HUDEP-2 (cell line): ENCODE measurements around the gene CHID1.

Experiments used
- DNase-seq, 76 experiments: peaks; one replicate each; lab custom pipeline; 2025; ENCODE audit not compliant: unreplicated experiment in 76 of 76; lab: John Stamatoyannopoulos, UW

Gene CHID1

DNA sequence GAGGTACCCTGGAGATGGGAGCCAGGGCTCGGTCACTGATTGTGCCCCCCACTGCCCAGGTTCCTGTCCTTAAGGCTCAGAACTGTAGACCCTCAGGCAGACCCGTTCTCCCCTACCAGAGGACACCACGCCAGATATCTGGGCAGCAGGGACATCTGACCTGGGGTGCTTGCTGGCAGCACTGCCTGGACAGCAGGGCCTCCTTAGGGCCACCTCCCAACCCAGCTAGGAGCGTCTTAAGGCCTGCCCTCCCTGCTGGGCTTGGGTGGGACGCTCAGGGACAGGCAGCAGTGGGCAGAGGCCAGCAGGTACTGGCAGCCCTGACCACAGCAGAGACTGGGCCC lies 71.4 kb downstream of the CHID1 start:
- no peak for DNase-seq

DNA sequence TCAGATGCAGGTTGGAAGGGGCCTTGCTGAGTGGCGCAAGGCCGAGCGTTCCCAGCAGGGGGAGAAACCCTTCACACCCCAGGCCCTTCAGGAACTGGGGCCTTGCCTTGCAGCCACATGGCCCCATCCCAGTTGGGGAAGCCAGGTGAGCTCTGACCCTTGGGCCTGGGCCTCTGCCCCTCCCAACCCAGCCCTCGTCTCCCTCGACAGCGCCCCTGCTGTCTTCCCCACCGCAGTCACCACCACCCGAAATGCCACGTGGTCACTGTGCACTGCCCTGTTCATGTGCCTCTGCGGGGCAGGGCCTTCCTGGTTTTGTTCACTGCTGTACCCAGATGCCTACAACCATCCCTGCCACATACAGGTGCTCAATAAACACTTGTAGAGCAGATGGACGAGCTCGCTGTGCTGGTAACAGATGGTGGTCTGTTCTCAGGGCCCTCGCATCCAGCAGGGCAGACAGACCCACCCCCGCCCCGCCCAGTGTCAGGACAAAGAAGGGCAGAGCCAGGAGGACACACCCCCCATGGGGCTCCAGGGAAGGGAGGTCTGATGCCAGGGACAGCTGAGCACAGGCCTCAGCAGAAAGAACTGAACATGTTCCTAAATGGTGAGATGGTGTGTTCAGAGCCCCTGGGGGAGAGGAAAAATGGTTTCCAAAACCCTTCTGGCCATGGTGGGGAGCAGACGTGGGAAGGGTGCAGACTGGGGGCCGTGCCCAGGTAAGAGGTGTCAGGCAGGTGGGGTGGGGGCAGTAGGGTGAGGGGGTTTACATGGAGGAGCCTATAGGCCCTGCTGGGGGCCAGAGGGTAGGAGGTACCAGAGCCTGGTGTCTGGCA lies 72.0 kb downstream of the CHID1 start:
- DNase-seq = peak in 42 of 76 experiments; percentile 14 to 77 (median 45)

DNA sequence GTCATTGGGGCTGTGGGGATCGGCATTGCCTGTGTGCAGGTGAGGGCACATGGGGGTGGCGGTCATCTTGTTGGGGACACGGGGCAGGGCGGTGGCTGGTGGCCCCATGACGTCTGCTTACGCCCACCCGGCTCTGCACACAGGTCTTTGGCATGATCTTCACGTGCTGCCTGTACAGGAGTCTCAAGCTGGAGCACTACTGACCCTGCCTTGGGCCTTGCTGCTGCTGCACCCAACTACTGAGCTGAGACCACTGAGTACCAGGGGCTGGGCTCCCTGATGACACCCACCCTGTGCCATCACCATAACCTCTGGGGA lies 72.7 kb downstream of the CHID1 start:
- DNase-seq = no peak

DNA sequence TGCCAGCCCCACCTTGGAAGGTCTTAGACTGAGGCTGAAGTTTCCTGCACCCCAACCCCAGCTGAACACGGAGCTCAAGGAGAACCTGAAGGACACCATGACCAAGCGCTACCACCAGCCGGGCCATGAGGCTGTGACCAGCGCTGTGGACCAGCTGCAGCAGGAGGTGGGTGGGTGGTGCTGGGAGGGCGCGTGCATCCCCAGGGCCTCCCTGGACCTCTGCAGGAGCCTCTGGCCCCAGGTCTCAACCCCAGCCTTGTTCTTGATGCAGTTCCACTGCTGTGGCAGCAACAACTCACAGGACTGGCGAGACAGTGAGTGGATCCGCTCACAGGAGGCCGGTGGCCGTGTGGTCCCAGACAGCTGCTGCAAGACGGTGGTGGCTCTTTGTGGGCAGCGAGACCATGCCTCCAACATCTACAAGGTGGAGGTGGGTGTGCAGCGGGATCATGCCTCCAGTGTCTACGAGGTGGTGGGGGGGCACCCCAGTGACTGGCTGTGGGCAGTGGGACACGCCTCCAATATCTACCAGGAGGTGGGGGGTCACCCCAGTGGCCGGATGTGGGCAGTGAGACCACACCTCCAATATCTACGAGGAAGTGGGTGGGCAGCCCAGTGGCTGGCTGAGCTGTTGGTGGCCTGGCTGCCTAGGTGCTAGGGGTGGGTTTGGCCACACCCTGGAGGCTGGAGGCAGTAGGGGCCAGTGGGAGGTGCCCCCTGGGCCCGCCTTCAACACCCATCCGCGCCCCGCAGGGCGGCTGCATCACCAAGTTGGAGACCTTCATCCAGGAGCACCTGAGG lies 73.2 kb downstream of the CHID1 start:
- peak in 5 of 76 experiments; percentile 19 to 30 (median 25) for DNase-seq

DNA sequence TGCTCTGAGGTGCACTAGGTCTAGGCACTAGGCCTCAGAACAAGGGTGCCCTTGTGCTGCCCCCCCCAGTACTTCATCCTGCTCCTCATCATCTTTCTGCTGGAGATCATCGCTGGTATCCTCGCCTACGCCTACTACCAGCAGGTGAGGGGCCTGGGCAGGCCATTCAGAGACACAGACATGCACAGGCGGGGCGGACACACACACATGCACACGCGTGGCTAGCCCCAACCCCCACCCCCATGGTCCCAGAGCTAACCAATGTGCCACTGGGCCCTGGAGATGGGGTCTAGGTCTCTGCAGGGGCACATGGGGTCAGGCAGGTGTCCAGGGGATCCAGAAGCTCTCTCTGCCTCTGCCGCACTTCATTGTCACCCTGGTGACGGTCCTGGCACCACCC lies 73.9 kb downstream of the CHID1 start:
- no peak for DNase-seq

DNA sequence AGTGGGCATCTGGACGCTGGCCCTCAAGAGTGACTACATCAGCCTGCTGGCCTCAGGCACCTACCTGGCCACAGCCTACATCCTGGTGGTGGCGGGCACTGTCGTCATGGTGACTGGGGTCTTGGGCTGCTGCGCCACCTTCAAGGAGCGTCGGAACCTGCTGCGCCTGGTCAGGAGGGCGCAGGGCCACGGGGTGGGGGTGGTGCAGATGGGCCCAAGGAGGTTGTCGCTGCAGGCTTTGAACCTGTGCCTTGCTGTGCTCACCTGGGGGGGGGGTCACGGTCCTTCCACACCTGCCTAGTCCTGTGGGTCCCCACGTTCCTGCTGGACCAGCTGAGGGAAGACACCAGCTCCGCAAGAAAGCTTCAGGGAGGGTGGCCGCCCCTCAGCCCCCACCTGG lies 74.3 kb downstream of the CHID1 start:
- DNase-seq = no peak

DNA sequence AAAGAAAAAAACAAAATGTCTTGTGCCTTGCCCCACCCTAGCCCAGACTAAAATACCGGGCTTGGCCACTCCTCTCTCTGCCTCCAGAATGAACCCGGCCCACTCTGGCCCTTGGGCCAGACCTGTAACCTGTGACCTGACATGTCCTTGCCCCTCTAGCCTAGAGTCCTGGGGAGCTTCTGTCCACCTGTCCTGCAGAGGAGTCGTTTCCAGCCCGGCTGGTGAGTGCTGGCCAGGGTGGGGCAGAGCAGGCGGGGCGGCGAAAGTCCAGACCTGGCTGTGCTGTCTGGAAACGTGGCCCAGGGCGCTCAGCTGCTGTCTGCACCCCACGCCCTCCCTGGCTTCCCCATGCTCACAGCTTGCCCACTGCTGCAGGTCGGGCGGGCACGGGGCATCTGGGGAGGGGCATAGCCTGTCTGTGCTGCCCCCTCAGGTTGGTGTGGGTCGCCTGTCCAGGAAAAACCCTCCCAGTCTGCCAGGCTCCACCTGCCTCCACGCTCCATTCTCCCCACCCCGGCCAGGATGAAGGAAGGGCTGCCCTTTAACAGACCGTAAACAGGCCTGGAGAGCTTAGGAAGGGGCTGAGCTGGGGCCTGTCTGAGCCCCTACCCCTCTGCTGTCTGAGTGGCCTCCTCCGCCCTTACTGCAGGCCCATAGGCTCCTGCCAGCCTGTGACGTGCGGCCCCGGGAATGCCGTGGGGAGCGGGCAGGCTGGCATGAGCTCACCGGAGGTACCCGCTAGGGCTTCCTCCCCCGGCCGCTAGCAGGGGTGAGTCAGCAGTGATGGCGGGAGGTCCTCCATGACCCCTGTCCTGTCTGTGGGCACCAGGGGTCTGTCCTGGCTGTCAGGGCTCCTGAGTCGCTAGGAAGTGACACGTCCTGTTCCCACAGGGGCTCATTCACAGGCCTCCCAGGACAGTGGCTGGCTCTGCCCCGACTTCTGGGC lies 76.0 kb downstream of the CHID1 start:
- DNase-seq = peak in 1 of 76 experiments; percentile 23

DNA sequence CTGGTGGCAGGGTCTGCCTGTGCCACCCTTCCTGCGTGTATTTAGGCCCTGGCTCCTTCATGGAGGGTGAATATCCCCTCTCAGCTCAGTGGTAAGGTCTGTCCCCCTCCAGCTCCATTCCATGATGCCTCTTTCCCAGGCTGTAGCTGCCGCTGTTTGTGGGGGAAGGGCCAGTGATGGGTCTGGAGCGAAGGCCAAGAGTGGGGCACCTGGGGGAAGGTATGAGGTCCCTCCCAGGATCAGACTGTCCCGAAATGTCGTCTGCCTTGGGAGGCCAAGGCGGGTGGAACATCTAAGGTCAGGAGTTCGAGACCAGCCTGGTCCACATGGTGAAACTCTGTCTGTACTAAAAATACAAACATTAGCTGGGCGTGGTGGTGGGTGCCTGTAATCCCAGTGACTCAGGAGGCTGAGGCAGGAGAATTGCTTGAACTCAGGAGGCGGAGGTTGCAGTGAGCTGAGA lies 76.7 kb downstream of the CHID1 start:
- no peak for DNase-seq

DNA sequence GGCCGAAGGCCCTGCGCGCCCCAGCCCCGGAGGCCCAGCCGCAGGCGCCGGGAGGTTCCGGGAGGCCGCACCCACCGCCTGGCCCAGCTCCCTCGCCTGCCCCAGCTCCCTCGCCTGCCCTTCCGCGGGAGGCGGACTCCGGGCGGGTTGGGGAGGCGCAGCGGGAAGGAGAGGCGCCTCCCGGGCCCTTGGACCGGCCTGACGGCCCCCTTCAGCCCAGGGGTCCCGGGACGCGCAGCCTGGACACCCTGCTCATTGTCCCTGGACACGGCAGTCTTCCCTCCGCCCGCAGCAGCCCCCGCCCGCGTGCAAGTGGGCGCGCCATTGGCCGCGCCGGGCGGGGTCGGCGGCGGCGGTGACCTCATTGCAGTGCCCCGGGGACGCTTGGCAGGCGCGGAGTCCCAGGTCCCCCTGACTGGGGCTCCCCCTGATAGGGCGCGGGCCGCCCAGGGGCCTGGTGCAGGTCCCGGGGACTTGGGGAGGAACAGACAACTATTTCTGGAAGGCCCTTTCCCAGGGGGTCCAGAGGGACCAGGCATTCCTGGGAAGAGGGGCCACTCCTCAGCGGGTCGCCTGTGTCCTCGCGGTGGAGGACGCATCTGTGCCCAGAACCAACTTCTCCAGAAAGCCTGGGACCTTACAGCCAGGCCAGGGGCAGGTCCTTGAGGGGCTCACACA lies 77.4 kb downstream of the CHID1 start:
- DNase-seq = peak in 38 of 76 experiments; percentile 15 to 67 (median 48)

DNA sequence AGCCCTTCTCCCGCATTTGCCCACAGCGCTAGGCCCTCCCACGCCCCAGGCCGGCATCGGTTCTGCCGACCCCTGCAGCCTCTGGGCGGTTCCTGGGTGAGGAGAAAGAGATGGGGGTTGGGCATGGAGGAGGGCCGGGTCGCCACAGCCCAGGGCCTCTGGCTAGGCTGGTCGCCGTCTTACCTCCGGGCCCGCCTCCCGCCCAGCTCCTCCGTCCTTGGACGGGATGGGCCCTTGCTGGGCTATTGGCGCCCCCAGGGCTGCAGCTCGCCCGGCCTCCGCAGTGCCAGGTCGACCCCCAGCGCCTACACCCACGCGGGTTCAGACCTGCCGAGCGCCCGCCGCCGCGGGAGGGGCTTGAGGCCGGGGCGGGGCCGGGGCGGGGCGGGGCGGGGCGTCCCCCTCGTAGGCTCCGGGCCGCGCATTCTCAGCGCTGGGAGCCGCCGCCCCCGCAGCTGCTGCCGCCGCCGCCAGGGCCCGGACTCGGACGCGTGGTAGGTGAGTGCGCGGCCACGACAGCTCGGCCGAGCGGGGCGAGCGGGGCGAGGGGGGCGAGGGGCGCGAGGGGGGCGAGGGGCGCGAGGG lies 78.0 kb downstream of the CHID1 start, which contains the start of gene CD151:
Gene CD151, plus strand, starts transcription at position 424 of the 585 bp plus-strand sequence. CDS start 3,118 bp downstream, outside the sequence.
- DNase-seq = peak in 13 of 76 experiments; percentile 20 to 67 (median 45)

DNA sequence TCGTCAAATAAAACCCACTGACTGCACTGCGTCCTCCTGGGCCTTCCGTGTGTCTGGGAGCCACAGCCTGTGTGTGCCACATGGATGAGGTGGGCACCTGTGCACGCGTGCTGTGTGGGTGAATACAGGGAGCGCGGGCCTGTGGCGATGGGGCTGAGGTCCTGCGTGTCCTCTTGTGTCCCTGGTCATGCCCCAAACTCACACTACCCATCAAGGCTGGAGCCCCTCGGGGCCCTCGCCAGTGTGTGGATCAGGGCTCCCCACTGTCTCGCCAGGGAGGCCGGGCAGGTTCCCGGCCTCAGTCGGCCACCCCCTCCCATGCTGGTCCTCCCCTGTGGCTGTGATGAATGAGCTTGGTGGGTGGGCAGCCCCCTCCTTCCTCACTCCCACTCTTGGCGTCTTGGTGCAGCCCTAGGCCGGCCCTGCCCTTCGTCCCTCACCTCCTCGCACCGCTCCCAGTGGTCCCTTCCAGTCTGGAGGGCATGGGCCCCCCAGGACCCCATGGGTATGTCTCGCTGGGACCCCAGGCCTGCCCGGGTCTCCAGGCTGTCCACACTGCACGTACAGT lies 78.6 kb downstream of the CHID1 start:
- no peak for DNase-seq

DNA sequence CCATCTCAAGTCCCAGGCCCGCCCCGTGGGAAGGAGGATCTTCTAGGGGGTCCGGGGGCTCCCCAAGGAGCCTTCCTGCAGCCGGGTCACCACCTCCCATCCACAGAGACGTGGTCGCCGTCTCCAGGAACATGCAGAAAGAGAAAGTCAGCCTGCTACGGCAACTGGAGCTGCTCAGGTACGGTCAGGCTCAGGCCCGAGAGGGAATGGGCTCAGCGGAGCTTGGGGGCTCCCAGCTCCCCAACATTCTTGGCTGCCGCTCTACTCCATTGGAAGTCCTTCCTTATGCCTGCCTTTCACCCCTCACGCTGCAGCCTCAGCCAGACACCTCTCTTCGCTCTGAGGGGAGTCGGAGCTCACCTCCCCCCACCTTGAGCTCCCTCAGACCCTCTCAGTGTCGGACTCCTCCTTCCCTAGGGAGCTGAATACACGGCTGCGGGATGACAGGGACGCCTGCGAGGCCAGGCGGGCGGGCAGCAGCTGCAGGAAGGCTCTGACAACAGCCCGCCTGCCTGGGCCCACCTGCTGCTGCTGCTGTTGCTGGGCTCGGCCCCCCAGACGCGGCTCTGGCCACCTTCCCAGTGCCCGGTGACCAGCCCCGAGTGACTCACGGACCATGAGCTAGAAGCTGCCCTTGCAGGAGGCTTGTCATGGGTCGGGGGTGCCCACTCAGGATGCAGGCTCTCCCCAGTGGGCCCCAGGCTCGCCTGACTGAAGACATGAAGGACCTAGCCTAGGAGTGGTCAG lies 79.3 kb downstream of the CHID1 start:
- no peak for DNase-seq

DNA sequence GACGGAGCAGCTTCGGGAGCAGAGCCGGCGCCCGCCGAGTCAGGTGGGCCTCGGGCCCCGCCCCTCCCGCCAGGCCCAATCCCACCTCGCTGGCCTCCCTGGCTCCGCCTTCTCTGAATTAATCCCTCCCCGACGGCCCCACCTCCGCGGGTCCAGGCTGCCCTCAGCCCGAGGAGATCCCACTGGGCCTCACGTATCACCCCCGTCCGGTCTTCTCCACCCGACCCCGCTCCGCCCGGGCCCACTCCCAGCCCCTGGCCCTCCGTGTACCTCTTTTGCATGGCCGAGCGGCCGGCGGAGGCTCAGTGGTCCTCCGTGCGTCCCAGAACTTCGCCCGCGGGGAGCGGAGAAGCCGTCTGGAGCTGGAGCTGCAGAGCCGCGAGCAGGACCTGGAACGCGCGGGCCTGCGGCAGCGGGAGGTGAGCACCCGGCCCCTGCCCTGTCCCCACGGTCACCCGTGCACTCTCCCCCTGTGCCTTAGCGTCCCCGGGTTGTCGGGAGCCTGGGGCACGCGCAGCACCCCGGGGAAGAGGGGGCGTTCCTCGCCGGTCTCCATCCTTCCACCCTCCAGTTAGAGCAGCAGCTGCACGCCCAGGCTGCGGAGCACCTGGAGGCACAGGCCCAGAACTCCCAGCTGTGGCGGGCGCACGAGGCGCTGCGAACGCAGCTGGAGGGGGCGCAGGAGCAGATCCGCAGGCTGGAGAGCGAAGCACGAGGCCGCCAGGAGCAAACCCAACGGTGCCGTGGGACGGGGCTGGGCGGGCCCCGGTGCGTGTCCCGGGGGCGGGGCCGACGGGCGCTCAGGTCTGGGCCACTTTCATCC lies 80.1 kb downstream of the CHID1 start:
- peak in 34 of 76 experiments; percentile 14 to 71 (median 44) for DNase-seq

DNA sequence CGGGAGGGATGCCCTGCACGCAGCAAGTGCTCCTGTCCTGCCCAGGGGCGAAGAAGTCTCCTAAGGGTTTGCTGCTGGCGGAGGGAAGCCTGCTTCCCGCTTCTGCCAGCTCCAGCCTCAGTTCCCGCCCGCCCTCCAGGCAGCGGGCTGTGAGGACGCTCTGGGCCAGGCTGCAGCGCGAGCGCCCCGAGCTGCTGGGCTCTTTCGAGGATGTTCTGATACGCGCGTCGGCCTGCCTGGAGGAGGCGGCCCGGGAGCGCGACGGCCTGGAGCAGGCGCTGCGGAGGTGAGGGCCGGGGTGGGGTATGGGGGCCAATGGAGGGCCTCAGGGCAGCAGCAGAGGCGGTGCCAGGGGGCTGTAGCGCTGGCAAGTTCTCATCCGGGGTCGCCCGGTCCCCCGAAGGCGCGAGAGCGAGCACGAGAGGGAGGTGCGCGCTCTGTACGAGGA lies 80.7 kb downstream of the CHID1 start:
- DNase-seq = no peak

DNA sequence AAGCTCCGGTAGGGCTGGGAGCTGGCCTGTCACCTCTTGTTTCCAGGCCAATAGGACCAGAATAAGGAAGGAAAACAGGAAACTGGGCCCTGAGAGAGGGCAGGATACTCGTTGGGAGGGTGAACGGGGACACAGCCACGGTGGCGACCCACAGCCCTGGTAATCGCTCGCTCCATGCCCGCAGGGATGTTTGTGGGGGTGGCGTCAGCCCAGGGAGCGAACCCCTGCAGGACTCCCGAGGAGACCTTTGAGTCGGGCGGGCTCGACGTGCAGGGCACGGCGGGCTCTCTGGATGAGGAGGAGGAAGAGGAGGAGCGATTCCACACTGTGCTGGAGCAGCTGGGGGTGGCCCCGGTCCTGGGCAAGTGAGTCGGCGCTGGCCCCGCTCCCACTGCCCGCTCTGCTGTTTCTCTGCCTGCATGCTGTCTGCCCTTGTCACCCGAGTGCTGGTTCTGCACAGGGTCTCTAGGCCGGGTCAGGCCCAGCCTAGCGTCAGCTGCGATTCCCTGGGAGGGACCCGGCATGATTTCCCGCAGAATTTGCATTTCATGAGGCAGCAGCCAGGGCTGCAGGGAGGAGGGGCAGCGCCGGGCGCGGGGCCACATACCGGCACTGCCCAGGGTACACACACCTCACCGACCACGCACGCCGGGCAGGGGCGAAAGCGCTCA lies 81.3 kb downstream of the CHID1 start:
- DNase-seq = no peak

DNA sequence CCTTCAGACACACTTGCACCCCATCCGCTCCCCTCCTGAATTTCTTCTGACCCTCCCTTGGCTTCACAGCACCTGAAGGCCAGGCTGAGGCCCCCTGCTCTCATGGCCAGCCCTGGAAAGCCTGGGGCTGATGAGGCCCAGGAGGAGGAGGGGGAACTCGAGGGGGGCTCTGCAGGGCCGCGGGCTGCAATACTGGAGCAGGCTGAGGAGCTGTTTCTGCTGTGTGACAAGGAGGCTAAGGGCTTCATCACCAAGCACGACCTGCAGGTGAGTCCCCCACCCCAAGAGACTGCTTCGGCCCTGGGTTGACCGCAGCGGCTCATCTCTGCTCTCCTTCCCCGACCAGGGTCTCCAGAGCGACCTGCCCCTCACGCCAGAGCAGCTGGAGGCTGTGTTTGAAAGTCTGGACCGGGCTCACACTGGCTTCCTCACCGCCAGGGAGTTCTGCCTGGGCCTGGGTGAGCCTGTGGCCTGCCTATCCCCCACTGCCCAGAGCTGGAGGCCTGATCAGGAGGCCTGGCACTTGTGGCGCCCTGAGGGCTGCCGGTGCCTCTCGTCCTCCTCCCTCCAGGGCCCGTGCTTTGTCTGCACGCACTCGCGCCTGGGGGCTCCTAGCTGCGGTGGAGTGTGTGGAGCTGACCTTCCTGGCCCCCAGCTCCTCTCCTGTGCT lies 82.0 kb downstream of the CHID1 start:
- DNase-seq = no peak

DNA sequence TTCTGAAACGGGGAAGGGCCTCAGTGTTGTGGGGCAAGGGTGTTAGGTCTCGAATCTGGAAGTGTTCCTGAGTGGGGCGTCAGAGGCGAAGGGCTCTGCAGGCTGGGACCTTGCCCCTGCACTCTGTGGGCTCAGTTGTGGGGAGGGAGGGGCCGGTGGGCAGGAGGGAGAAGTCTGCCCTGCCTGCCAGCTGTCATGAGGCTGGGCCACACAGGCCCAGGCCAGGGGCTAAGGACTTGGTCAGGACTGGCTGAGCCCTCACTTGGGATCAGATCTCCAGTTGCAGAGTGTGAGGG lies 82.8 kb downstream of the CHID1 start, which contains the start of gene CRACR2B:
Gene CRACR2B, plus strand, starts transcription at position 23 of the 296 bp plus-strand sequence. CDS start 689 bp downstream, outside the sequence.
- DNase-seq = no peak
